Activated CD8-positive, alpha-beta memory T cell treated with anti-CD3 and anti-CD28 coated beads, Interleukin-2, amount 50 U/mL, for 4 hours (primary cell): ENCODE measurements around the gene ADAMTS18.
"Not testable (repeated sequence)": the region's sequence is repeated elsewhere in the genome, so short reads cannot be mapped to it uniquely, and the experiment has no call there.

ENCODE experiments used
- DNase-seq: peaks from one replicate; pipeline ENCODE4 v3.0.0-alpha.2; 2020

Gene ADAMTS18

GRCh38 chr16:77276661-77277060, 158.2 kb downstream of the ADAMTS18 start:
- DNase-seq, result no peak

- not testable (repeated sequence) for DNase-seq
Observed at GRCh38 chr16:77275303-77275702, 159.5 kb downstream of the ADAMTS18 start.

GRCh38 chr16:77273815-77274214, 161.0 kb downstream of the ADAMTS18 start:
- DNase-seq, result no peak

- no peak for DNase-seq
Observed at GRCh38 chr16:77271532-77272426, 163.1 kb downstream of the ADAMTS18 start.

- DNase-seq, result not testable (repeated sequence)
Observed at GRCh38 chr16:77266185-77266584, 168.6 kb downstream of the ADAMTS18 start.

- DNase-seq, result no peak
Observed at GRCh38 chr16:77262971-77263370, 171.9 kb downstream of the ADAMTS18 start.

- no peak for DNase-seq
Observed at GRCh38 chr16:77250400-77250799, 184.4 kb downstream of the ADAMTS18 start.

- DNase-seq, result no peak
Observed at GRCh38 chr16:77246150-77246549, 188.7 kb downstream of the ADAMTS18 start.

- not testable (repeated sequence) for DNase-seq
Observed at GRCh38 chr16:77242471-77242870, 192.4 kb downstream of the ADAMTS18 start.

- DNase-seq, result no peak
Observed at GRCh38 chr16:77238593-77238992, 196.2 kb downstream of the ADAMTS18 start.

GRCh38 chr16:77236063-77236511, 198.7 kb downstream of the ADAMTS18 start:
- peak; percentile 89 for DNase-seq

GRCh38 chr16:77234611-77235010, 200.2 kb downstream of the ADAMTS18 start:
- DNase-seq, result no peak

GRCh38 chr16:77233799-77234519, 200.9 kb downstream of the ADAMTS18 start:
- no peak for DNase-seq
